Measurements from ENCODE around the gene COG4.

Gene COG4

GRCh38 chr16:70480127-70481105, 42.9 kb downstream of the COG4 start:
- no peak for DNase-seq (ENCODE audit: low read depth in 2 of 2)

GRCh38 chr16:70478912-70479341, 44.4 kb downstream of the COG4 start:
- no peak for DNase-seq (ENCODE audit: low read depth in 2 of 2)

GRCh38 chr16:70478169-70478568, 45.2 kb downstream of the COG4 start:
- DNase-seq (ENCODE audit: low read depth in 2 of 2) = no peak

- DNase-seq (ENCODE audit: low read depth in 2 of 2) = peak; percentile 36 to 47
These were observed 46.9 kb downstream of the COG4 start for GRCh38 chr16:70476272-70477020.

GRCh38 chr16:70475054-70475871, 48.1 kb downstream of the COG4 start:
- DNase-seq (ENCODE audit: low read depth in 2 of 2) = no peak

- no peak for DNase-seq (ENCODE audit: low read depth in 2 of 2)
These were observed 48.9 kb downstream of the COG4 start for GRCh38 chr16:70474320-70475053.

GRCh38 chr16:70473446-70474319, 49.7 kb downstream of the COG4 start:
- DNase-seq (ENCODE audit: low read depth in 2 of 2) = no peak

- no peak for DNase-seq (ENCODE audit: low read depth in 2 of 2)
These were observed 50.4 kb downstream of the COG4 start for GRCh38 chr16:70472786-70473433.

GRCh38 chr16:70470927-70471341, 52.4 kb downstream of the COG4 start:
- DNase-seq (ENCODE audit: low read depth in 2 of 2) = no peak

GRCh38 chr16:70470141-70470926, 53.0 kb downstream of the COG4 start:
- no peak for DNase-seq (ENCODE audit: low read depth in 2 of 2)

GRCh38 chr16:70468776-70469525, 54.4 kb downstream of the COG4 start:
- no peak for DNase-seq (ENCODE audit: low read depth in 2 of 2)

GRCh38 chr16:70467608-70468007, 55.7 kb downstream of the COG4 start:
- DNase-seq (ENCODE audit: low read depth in 2 of 2) = no peak

- no peak for DNase-seq (ENCODE audit: low read depth in 2 of 2)
These were observed 56.2 kb downstream of the COG4 start for GRCh38 chr16:70467113-70467512.

GRCh38 chr16:70466805-70467076, 56.6 kb downstream of the COG4 start:
- DNase-seq (ENCODE audit: low read depth in 2 of 2) = no peak

- DNase-seq (ENCODE audit: low read depth in 2 of 2) = no peak
These were observed 57.2 kb downstream of the COG4 start for GRCh38 chr16:70465999-70466804.

- no peak for DNase-seq (ENCODE audit: low read depth in 2 of 2)
These were observed 60.1 kb downstream of the COG4 start for GRCh38 chr16:70463235-70463634.

GRCh38 chr16:70460737-70461261, 62.6 kb downstream of the COG4 start:
- no peak for DNase-seq (ENCODE audit: low read depth in 2 of 2)
